Progenitor cell of endocrine pancreas (in vitro differentiated cells): Measurements from ENCODE around the gene PRKN. TPM values are rescaled to one million over a fixed set of nuclear protein-coding genes. Genes with fewer than 3 reads are reported as not detected.

Source experiments
- DNase-seq: peaks from one replicate; pipeline ENCODE4 v3.0.0; 2021; ENCODE audit warnings: low spot score; ENCODE audit not compliant: unreplicated experiment
- H3K27ac Mint-ChIP-seq: 2 replicates; pipeline ENCODE4 v1.8.0; 2021; ENCODE audit warnings: mild to moderate bottlenecking, moderate library complexity, mixed read lengths
- H3K27me3 Mint-ChIP-seq: 2 replicates; pipeline ENCODE4 v1.8.0; 2021; ENCODE audit warnings: mixed read lengths
- H3K36me3 Mint-ChIP-seq: 2 replicates; pipeline ENCODE4 v1.8.0; 2022; ENCODE audit warnings: mixed read lengths; ENCODE audit not compliant: insufficient read depth
- H3K4me1 Mint-ChIP-seq: 2 replicates; pipeline ENCODE4 v1.8.0; 2021; ENCODE audit warnings: low read depth, mixed read lengths
- H3K4me3 Mint-ChIP-seq: 2 replicates; pipeline ENCODE4 v1.8.0; 2021; ENCODE audit warnings: low read depth, mild to moderate bottlenecking, moderate library complexity, mixed read lengths
- H3K9me3 Mint-ChIP-seq: 2 replicates; pipeline ENCODE4 v1.8.0; 2021; ENCODE audit warnings: low read depth, mixed read lengths
- total RNA-seq: library from RNA; stranded (reverse); gene quantifications from 2 replicates; pipeline ENCODE4 v1.2.1, GENCODE V29; 2021
- TF ChIP-seq, protein P1 (sequence below): fragments of 200-600 bp; sonication (generic); IDR thresholded peaks from one replicate; pipeline ENCODE4 v1.5.0; 2021; ENCODE audit warnings: antibody characterized with exemption, mild to moderate bottlenecking; ENCODE audit not compliant: unreplicated experiment

PRKN gene
- total RNA-seq, 1 donor from 2014 or later = 4.6 TPM

DNA sequence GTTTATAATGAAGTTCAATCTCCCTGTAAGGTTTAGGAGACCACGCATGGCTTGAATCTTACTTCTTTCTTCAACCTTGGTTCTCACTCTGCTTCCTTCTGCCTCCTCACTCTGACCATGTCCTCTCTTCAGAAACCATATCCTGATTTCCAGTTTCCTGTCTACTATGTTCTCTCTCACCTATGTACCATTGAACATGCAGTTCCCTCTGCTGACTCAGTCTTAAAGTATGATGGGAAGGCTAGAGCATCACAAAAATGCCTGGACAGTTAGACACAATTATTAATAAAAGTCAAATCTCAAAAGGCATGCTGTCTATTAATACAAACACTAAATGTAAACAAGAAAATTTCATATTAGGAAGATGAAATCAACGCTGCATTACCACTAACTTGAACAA lies 151.6 kb downstream of the PRKN start:
- Mint-ChIP-seq H3K27ac (no peak overlapping the region), H3K4me3 (no peak overlapping the region), H3K9me3 (no peaks in the 10 kb centered on the region), H3K27me3 (no peaks in the 10 kb centered on the region), H3K36me3 (no peaks in the 10 kb centered on the region), H3K4me1 (no peaks in the 10 kb centered on the region)
- no peak for DNase-seq
- TF ChIP-seq, protein P1, sequence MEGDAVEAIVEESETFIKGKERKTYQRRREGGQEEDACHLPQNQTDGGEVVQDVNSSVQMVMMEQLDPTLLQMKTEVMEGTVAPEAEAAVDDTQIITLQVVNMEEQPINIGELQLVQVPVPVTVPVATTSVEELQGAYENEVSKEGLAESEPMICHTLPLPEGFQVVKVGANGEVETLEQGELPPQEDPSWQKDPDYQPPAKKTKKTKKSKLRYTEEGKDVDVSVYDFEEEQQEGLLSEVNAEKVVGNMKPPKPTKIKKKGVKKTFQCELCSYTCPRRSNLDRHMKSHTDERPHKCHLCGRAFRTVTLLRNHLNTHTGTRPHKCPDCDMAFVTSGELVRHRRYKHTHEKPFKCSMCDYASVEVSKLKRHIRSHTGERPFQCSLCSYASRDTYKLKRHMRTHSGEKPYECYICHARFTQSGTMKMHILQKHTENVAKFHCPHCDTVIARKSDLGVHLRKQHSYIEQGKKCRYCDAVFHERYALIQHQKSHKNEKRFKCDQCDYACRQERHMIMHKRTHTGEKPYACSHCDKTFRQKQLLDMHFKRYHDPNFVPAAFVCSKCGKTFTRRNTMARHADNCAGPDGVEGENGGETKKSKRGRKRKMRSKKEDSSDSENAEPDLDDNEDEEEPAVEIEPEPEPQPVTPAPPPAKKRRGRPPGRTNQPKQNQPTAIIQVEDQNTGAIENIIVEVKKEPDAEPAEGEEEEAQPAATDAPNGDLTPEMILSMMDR = no peak

DNA sequence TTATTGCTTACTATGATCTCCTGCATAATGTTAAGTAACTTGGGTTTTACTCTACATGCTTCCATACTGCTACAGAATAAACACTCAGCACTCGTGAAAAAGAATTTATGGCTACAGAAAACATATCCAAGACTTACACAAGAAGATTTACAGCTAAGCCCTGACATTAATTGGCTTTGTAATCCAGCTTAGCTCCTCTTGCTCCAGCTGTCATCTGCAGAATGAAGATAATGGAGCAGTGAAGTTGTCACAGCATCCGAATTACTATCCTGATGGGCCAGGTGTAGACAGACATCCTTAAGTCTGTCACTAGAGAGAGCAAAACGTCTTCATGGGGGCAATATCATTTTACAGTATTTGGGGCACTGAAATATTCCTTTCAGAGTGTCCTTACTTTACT lies 155.3 kb downstream of the PRKN start:
- Mint-ChIP-seq H3K27ac (no peak overlapping the region), H3K9me3 (peaks cover 10% of the 10 kb centered on the region), H3K27me3 (no peaks in the 10 kb centered on the region), H3K36me3 (peaks cover 3% of the 10 kb centered on the region), H3K4me3 (no peak overlapping the region), H3K4me1 (no peaks in the 10 kb centered on the region)
- DNase-seq = no peak
- TF ChIP-seq, protein P1 = no peak

DNA sequence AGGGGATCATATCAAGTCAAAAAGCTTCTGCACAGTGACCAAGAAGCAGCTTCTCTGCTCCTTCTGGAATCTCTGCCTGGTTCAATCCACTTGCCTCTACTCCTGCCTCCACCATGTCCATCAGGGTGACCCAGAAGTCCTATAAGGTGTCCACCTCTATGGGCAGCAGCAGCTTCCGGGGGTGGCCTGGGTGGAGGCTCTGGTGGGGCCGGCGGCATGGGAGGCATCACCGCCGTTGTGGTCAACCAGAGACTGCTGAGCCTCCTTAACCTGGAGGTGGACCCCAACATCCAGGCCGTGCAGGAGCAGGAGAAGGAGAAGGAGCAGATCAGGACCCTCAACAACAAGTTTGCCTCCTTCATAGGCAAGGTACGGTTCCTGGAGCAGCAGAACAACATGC lies 159.3 kb downstream of the PRKN start:
- Mint-ChIP-seq H3K36me3 (peaks cover 6% of the 10 kb centered on the region), H3K9me3 (peaks cover 38% of the 10 kb centered on the region), H3K4me1 (no peaks in the 10 kb centered on the region), H3K4me3 (no peak overlapping the region), H3K27ac (no peak overlapping the region), H3K27me3 (no peaks in the 10 kb centered on the region)
- TF ChIP-seq, protein P1 = no peak
- DNase-seq = no peak

DNA sequence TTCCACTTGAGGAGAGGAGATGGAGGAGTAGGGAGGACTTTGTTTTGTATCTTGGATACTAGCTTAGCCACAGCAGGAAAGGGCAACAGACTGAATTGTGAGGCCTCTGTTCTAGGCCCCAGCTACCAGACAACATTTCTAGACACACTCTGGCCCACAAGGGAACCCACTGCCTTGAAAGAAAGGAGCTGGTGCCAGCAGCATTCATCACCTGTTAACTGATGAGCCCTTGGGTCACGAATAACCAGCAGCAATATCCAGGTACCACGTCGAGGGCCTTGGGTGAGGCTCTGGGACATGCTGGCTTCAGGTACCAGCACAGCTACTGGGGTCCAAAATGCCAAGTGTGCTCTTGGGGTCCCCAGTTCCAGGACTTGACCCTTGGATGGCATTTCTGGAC lies 165.5 kb downstream of the PRKN start:
- peaks cover 4% of the 10 kb centered on the region for H3K36me3 Mint-ChIP-seq
- H3K4me3 Mint-ChIP-seq = no peak overlapping the region
- no peaks in the 10 kb centered on the region for H3K4me1 Mint-ChIP-seq
- H3K9me3 Mint-ChIP-seq = peaks cover 26% of the 10 kb centered on the region
- H3K27ac Mint-ChIP-seq = no peak overlapping the region
- no peaks in the 10 kb centered on the region for H3K27me3 Mint-ChIP-seq
- no peak for DNase-seq
- TF ChIP-seq, protein P1 = no peak

DNA sequence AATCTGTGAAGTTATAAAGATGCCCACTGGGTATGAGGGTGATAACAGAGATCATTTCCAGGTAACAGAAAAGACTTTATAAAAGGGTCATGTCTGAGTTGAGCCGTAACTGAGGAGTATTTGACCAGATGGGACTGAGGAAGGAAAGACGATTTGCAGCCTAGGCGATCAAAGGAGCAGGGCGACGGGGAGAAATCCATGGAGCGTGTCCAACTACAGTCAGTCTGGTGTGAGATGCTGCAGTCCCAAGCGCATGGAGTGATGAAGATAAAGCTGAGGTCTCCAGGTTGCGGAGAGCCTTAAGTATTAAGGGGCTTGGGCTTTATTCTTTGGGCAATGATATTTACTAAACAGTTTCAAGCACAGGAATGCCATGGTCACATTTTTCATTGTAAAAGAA lies 166.7 kb downstream of the PRKN start:
- H3K27ac Mint-ChIP-seq = no peak overlapping the region
- TF ChIP-seq, protein P1 = no peak
- no peaks in the 10 kb centered on the region for H3K27me3 Mint-ChIP-seq
- peaks cover 4% of the 10 kb centered on the region for H3K36me3 Mint-ChIP-seq
- no peak for DNase-seq
- H3K4me3 Mint-ChIP-seq = no peak overlapping the region
- peaks cover 17% of the 10 kb centered on the region for H3K9me3 Mint-ChIP-seq
- no peaks in the 10 kb centered on the region for H3K4me1 Mint-ChIP-seq
